ENCODE data around the gene RFX5. TPM values are rescaled to one million over a fixed set of nuclear protein-coding genes. Genes with fewer than 3 reads are reported as not detected.

The RFX5 gene
- total and polyA plus RNA-seq, 9 of the 15 experiments (the other 6 are each of a cell fraction or from before 2014, with no cell fraction given): 3.8 to 48.2 (median 32.2) TPM

- TF ChIP-seq NRF1 (conservative IDR thresholded peaks at IDR 0.05 in 1 of 2, IDR thresholded peaks at IDR 0.05 in 1 of 2) (peak; percentile 59 to 64), VEZF1 (CRISPR knock-in tag; IDR thresholded peaks at IDR 0.05) (no peak; the same call in 1 of the 2 replicates), SUPT5H (IDR thresholded peaks at IDR 0.05) (no peak), NFXL1 (CRISPR knock-in tag; IDR thresholded peaks at IDR 0.05) (no peak), FOS (IDR thresholded peaks at IDR 0.05; ENCODE audit: extremely low read depth, insufficient read length) (no peak), TCFL5 (CRISPR knock-in tag; conservative IDR thresholded peaks at IDR 0.05) (no peak), NFIX (CRISPR knock-in tag; IDR thresholded peaks at IDR 0.05; ENCODE audit: low read depth) (no peak), SMARCC2 (IDR thresholded peaks at IDR 0.05; ENCODE audit: low read depth) (peak; percentile 46; the same call in 1 of the 2 replicates), COPS2 (conservative IDR thresholded peaks at IDR 0.05) (no peak), XRCC4 (IDR thresholded peaks at IDR 0.05; ENCODE audit: extremely low read depth, insufficient read depth, insufficient read length) (no peak), RBM39 (optimal IDR thresholded peaks at IDR 0.05; ENCODE audit: low read depth, low read length) (no peak), PKNOX1 (IDR thresholded peaks at IDR 0.05) (no peak), BRF2 (IDR thresholded peaks at IDR 0.05; ENCODE audit: borderline replicate concordance, insufficient read depth, insufficient read length) (no peak), ZNF217 (CRISPR knock-in tag; IDR thresholded peaks at IDR 0.05) (no peak), POU5F1 (IDR thresholded peaks at IDR 0.05; ENCODE audit: borderline replicate concordance, low read depth, low read length, partially characterized antibody) (no peak), ZFX (CRISPR knock-in tag; IDR thresholded peaks at IDR 0.05) (peak; percentile 69), ZNF239 (CRISPR knock-in tag; IDR thresholded peaks at IDR 0.05) (no peak), GATA2 (CRISPR knock-in tag; IDR thresholded peaks at IDR 0.05) (0 out of 2 replicates have a peak, but pooled peaks have one; percentile 36), DDX20 (tag; IDR thresholded peaks at IDR 0.05; ENCODE audit: low read depth) (no peak), EP300 (IDR thresholded peaks at IDR 0.05; ENCODE audit: low read length) (no peak), PML (IDR thresholded peaks at IDR 0.05; ENCODE audit: low read length) (no peak)
These were observed 23.3 kb upstream of the RFX5 start (continued) for GRCh38 chr1:151370211-151370911.

All from K562 (cell line).